MM.1S (cell line): ENCODE results near the gene SEC63.

ENCODE experiments used
- DNase-seq: peaks from one replicate; pipeline ENCODE4 v3.0.0-alpha.2; 2015
- H2AFZ ChIP-seq: fragments of 300-600 bp; sonication (generic); 2 replicates; pipeline ENCODE4 v1.6.0; 2016; ENCODE audit warnings: antibody characterized with exemption, low read length
- H3F3A ChIP-seq: fragments of 300-600 bp; sonication (generic); 2 replicates; pipeline ENCODE4 v1.6.1; 2016; ENCODE audit warnings: mild to moderate bottlenecking, antibody characterized with exemption, low read length, moderate library complexity, mixed read lengths; ENCODE audit not compliant: insufficient read depth
- H3K27ac ChIP-seq: fragments of 300-600 bp; sonication (generic); 2 replicates; pipeline ENCODE4 v1.5.1; 2016; ENCODE audit warnings: mild to moderate bottlenecking, low read length
- H3K27me3 ChIP-seq: fragments of 300-600 bp; sonication (generic); replicated peaks from 2 replicates; pipeline ENCODE4 v1.6.0; 2016; ENCODE audit warnings: low read length; ENCODE audit not compliant: insufficient read depth
- H3K36me3 ChIP-seq: fragments of 300-600 bp; sonication (generic); replicated peaks from 2 replicates; pipeline ENCODE4 v1.6.1; 2016; ENCODE audit warnings: mild to moderate bottlenecking, low read length, mixed read lengths; ENCODE audit not compliant: insufficient read depth
- H3K4me1 ChIP-seq: fragments of 300-600 bp; sonication (generic); 2 replicates; pipeline ENCODE4 v1.6.1; 2016; ENCODE audit warnings: low read length, mixed read lengths
- H3K4me2 ChIP-seq: fragments of 300-600 bp; sonication (generic); 2 replicates; pipeline ENCODE4 v1.6.0; 2016; ENCODE audit warnings: low read depth, low read length
- H3K4me3 ChIP-seq: fragments of 300-600 bp; sonication (generic); 2 replicates; pipeline ENCODE4 v1.5.1; 2016; ENCODE audit warnings: low read length, mixed read lengths
- H3K79me2 ChIP-seq: fragments of 300-600 bp; sonication (generic); 2 replicates; pipeline ENCODE4 v1.6.1; 2016; ENCODE audit warnings: mixed run types, low read length, mixed read lengths
- H3K9ac ChIP-seq: fragments of 300-600 bp; sonication (generic); 2 replicates; pipeline ENCODE4 v1.6.1; 2016; ENCODE audit warnings: low read length, mixed read lengths
- H3K9me2 ChIP-seq: fragments of 300-600 bp; sonication (generic); replicated peaks from 2 replicates; pipeline ENCODE4 v1.6.1; 2016; ENCODE audit warnings: mild to moderate bottlenecking, low read length, mixed read lengths; ENCODE audit not compliant: insufficient read depth
- H3K9me3 ChIP-seq: fragments of 300-600 bp; sonication (generic); replicated peaks from 2 replicates; pipeline ENCODE4 v1.6.1; 2016; ENCODE audit warnings: mild to moderate bottlenecking, low read length, mixed read lengths; ENCODE audit not compliant: insufficient read depth
- H4K20me1 ChIP-seq: fragments of 300-600 bp; sonication (generic); 2 replicates; pipeline ENCODE4 v1.6.1; 2016; ENCODE audit warnings: mild to moderate bottlenecking, low read length, moderate library complexity, mixed read lengths; ENCODE audit not compliant: insufficient read depth
- CTCF ChIP-seq: fragments of 300-600 bp; sonication (generic); IDR thresholded peaks from 2 replicates; pipeline ENCODE4 v1.5.1; 2016; ENCODE audit warnings: antibody characterized with exemption, low read length, mixed read lengths
- EZH2 ChIP-seq: fragments of 300-600 bp; sonication (generic); optimal IDR thresholded peaks from 2 replicates; pipeline ENCODE3; 2017; ENCODE audit warnings: low read depth, mild to moderate bottlenecking, antibody characterized with exemption, low read length, mixed read lengths
- EZH2phosphoT487 ChIP-seq: fragments of 300-600 bp; sonication (generic); IDR thresholded peaks from 2 replicates; pipeline ENCODE4 v1.6.1; 2018; ENCODE audit warnings: antibody characterized with exemption, low read length

Gene SEC63

GRCh38 chr6:107846262-107846795 is 111.7 kb downstream of the SEC63 start:
- Histone ChIP-seq H3K4me1 (0 out of 2 replicates have a peak, but pooled peaks cover 5% of the 10 kb centered on the region), H3K9me2 (no peaks in the 10 kb centered on the region), H3K27me3 (peaks cover 6% of the 10 kb centered on the region; the same call in 1 of the 2 replicates), H4K20me1 (no peaks in the 10 kb centered on the region), H3K4me2 (no peak overlapping the region), H3K9ac (no peak overlapping the region), H3K9me3 (no peaks in the 10 kb centered on the region), H3K4me3 (no peak overlapping the region), H3F3A (no peaks in the 10 kb centered on the region), H3K36me3 (no peaks in the 10 kb centered on the region), H2AFZ (no peak overlapping the region), H3K79me2 (no peaks in the 10 kb centered on the region), H3K27ac (no peak overlapping the region)
- no peak for DNase-seq
- no peak for TF ChIP-seq EZH2phosphoT487
- no peak for TF ChIP-seq EZH2

GRCh38 chr6:107845777-107846176 is 112.2 kb downstream of the SEC63 start:
- Histone ChIP-seq H3K27ac (no peak overlapping the region), H3K4me3 (no peak overlapping the region), H3K9me2 (no peaks in the 10 kb centered on the region), H3K27me3 (peaks cover 6% of the 10 kb centered on the region; the same call in 1 of the 2 replicates), H3K9me3 (no peaks in the 10 kb centered on the region), H3K4me1 (0 out of 2 replicates have a peak, but pooled peaks cover 5% of the 10 kb centered on the region), H3K36me3 (no peaks in the 10 kb centered on the region), H3K9ac (no peak overlapping the region), H3K79me2 (no peaks in the 10 kb centered on the region), H3F3A (no peaks in the 10 kb centered on the region), H3K4me2 (no peak overlapping the region), H2AFZ (no peak overlapping the region), H4K20me1 (no peaks in the 10 kb centered on the region)
- no peak for DNase-seq
- no peak for TF ChIP-seq EZH2phosphoT487
- TF ChIP-seq CTCF = no peak
- TF ChIP-seq EZH2 = no peak

GRCh38 chr6:107843400-107843799 is 114.6 kb downstream of the SEC63 start:
- no peaks in the 10 kb centered on the region for H3K9me2 ChIP-seq
- no peak overlapping the region for H3K9ac ChIP-seq
- H4K20me1 ChIP-seq = no peaks in the 10 kb centered on the region
- H3K27ac ChIP-seq = no peak overlapping the region
- no peak overlapping the region for H2AFZ ChIP-seq
- DNase-seq = no peak
- H3K79me2 ChIP-seq = no peaks in the 10 kb centered on the region
- no peak overlapping the region for H3K4me3 ChIP-seq
- TF ChIP-seq CTCF (no peak), EZH2phosphoT487 (no peak), EZH2 (no peak)
- no peaks in the 10 kb centered on the region for H3K36me3 ChIP-seq
- H3K4me1 ChIP-seq = 0 out of 2 replicates have a peak, but pooled peaks cover under 1% of the 10 kb centered on the region
- H3F3A ChIP-seq = no peaks in the 10 kb centered on the region
- no peaks in the 10 kb centered on the region for H3K27me3 ChIP-seq
- H3K4me2 ChIP-seq = no peak overlapping the region
- no peaks in the 10 kb centered on the region for H3K9me3 ChIP-seq

GRCh38 chr6:107841275-107841670 is 116.7 kb downstream of the SEC63 start:
- TF ChIP-seq CTCF (no peak), EZH2phosphoT487 (no peak), EZH2 (no peak)
- no peaks in the 10 kb centered on the region for H3K27me3 ChIP-seq
- H3K9ac ChIP-seq = no peak overlapping the region
- H3K79me2 ChIP-seq = no peaks in the 10 kb centered on the region
- no peak overlapping the region for H3K4me2 ChIP-seq
- DNase-seq = no peak
- no peak overlapping the region for H3K4me3 ChIP-seq
- H3K36me3 ChIP-seq = no peaks in the 10 kb centered on the region
- no peaks in the 10 kb centered on the region for H3K9me3 ChIP-seq
- no peaks in the 10 kb centered on the region for H3K4me1 ChIP-seq
- no peaks in the 10 kb centered on the region for H4K20me1 ChIP-seq
- no peaks in the 10 kb centered on the region for H3K9me2 ChIP-seq
- H3K27ac ChIP-seq = no peak overlapping the region
- H2AFZ ChIP-seq = no peak overlapping the region
- no peaks in the 10 kb centered on the region for H3F3A ChIP-seq
